T-cell (primary cell): ENCODE measurements around the gene EZH2. TPM values are rescaled to one million over a fixed set of nuclear protein-coding genes. Genes with fewer than 3 reads are reported as not detected.

Experiments used
- ATAC-seq, 4 experiments: fragments of 200-7000 bp in 3 of 4; fragments of 150-1000 bp in 1 of 4; cut with Tn5 transposase; replicated peaks in 1 of 4; 1 replicate in 3 of 4; 2 replicates in 1 of 4; pipeline ENCODE4 v1.10.0; 2021; ENCODE audit warnings: moderate library complexity in 3 of 4, mild to moderate bottlenecking in 2 of 4, moderate number of reproducible peaks in 1 of 4
- CTCF ChIA-PET, 2 donors: fragments of 300-600 bp; sonication (Branson Sonifier 250); formaldehyde crosslinking; loops; one replicate each; lab custom pipeline; 2022; ENCODE audit warnings: antibody characterized with exemption in 2 of 2; lab: Charles Lee
- POLR2A ChIA-PET, 2 donors: fragments of 300-600 bp; sonication (Branson Sonifier 250); formaldehyde crosslinking; loops; one replicate each; lab custom pipeline; 2022; ENCODE audit warnings: antibody characterized with exemption in 2 of 2; lab: Charles Lee
- DNase-seq, 35 experiments: peaks; one replicate each; pipeline versions ENCODE4 v3.0.0 to v3.0.0-alpha.2; 2013 to 2023
- H3K27ac ChIP-seq: one replicate; pipeline ENCODE4 v1.5.1; 2013; ENCODE audit warnings: low read length
- H3K27me3 ChIP-seq, 2 experiments: replicated peaks in 1 of 2; 1 replicate in 1 of 2; 2 replicates in 1 of 2; pipeline versions ENCODE4 v1.6.1 to v1.7.0; 2013; ENCODE audit warnings: low read length in 1 of 2, mixed read lengths in 1 of 2; ENCODE audit not compliant: control insufficient read depth in 2 of 2, insufficient read depth in 2 of 2; ENCODE audit errors: extremely low read depth in 1 of 2
- H3K36me3 ChIP-seq, 2 donors: 1 replicate in 1 of 2; 2 replicates in 1 of 2; pipeline versions ENCODE4 v1.6.1 to v1.7.0; 2013; ENCODE audit warnings: low read length in 1 of 2; ENCODE audit not compliant: control insufficient read depth in 2 of 2, insufficient read depth in 1 of 2; ENCODE audit errors: extremely low read depth in 1 of 2
- H3K4me1 ChIP-seq, 2 experiments: 1 replicate in 1 of 2; 2 replicates in 1 of 2; pipeline versions ENCODE4 v1.6.1 to v1.7.0; 2013; ENCODE audit warnings: low read length in 2 of 2, mixed read lengths in 1 of 2; ENCODE audit not compliant: insufficient read depth in 2 of 2, control insufficient read depth in 1 of 2; ENCODE audit errors: extremely low read depth in 1 of 2
- H3K4me3 ChIP-seq, 2 donors: 1 replicate in 1 of 2; 2 replicates in 1 of 2; pipeline versions ENCODE4 v1.5.1 to v1.7.0; 2013; ENCODE audit warnings: mild to moderate bottlenecking in 2 of 2, low read length in 1 of 2, moderate library complexity in 1 of 2; ENCODE audit not compliant: control insufficient read depth in 1 of 2; ENCODE audit errors: extremely low read depth in 1 of 2
- H3K9me3 ChIP-seq: 2 replicates; pipeline ENCODE4 v1.7.0; 2013
- H3K27ac Mint-ChIP-seq, 2 donors: one replicate each; pipeline ENCODE4 v1.8.0; 2020 to 2021; ENCODE audit warnings: mild to moderate bottlenecking in 2 of 2, mixed read lengths in 2 of 2
- H3K27me3 Mint-ChIP-seq, 2 donors: one replicate each; pipeline ENCODE4 v1.8.0; 2021 to 2022; ENCODE audit warnings: mixed read lengths in 2 of 2
- H3K36me3 Mint-ChIP-seq: one replicate; pipeline ENCODE4 v1.8.0; 2021; ENCODE audit warnings: mixed read lengths
- H3K4me1 Mint-ChIP-seq, 3 donors: one replicate each; pipeline ENCODE4 v1.8.0; 2020 to 2022; ENCODE audit warnings: mixed read lengths in 3 of 3, mild to moderate bottlenecking in 1 of 3
- H3K4me3 Mint-ChIP-seq, 3 donors: one replicate each; pipeline ENCODE4 v1.8.0; 2020 to 2022; ENCODE audit warnings: mild to moderate bottlenecking in 3 of 3, mixed read lengths in 3 of 3, moderate library complexity in 3 of 3
- H3K9me3 Mint-ChIP-seq, 3 donors: one replicate each; pipeline ENCODE4 v1.8.0; 2020 to 2022; ENCODE audit warnings: mixed read lengths in 3 of 3
- WGBS: methylation state at CpG from one replicate; pipeline ENCODE4 v1.1.5; 2013; ENCODE audit warnings: missing lambda C conversion rate; ENCODE audit not compliant: insufficient coverage; 5-methylcytosine and 5-hydroxymethylcytosine counted together
- total RNA-seq, 35 experiments: library from RNA in 6 of 35; stranded (reverse) in 6 of 35; fragments of 120-200 nt in 1 of 35; gene quantifications; one replicate each; pipeline versions ENCODE4 v1.2.1 to v1.2.4 and lab custom pipeline; 2013 to 2026

The EZH2 gene
- total RNA-seq, 5 donors from 2014 or later (not counting 1 experiment from before 2014, with no cell fraction given), result 8.1 to 24.0 (median 11.2) TPM

DNA sequence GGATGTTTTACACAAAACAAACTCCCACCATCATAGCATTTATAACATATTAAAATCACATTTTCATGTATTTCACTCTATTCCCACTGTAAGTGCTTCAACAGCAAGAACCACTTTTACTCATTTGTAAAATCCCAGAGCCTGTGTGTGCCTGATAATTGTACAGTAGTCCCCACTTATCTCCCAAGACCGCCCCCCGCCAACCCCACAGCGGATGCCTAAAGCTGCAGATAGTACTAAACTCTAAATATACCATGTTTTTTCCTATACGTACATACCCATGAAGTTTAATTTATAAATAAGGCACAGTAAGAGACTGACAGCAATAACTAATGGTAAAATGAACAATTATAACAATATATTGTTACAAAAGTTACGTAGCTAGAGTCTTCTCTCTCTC is 33.5 kb downstream of the EZH2 start:
- Mint-ChIP-seq H3K9me3 (no peaks in the 10 kb centered on the region), H3K27ac (no peak overlapping the region), H3K27me3 (no peaks in the 10 kb centered on the region), H3K4me1 (peaks cover 23 to 39% (median 36%) of the 10 kb centered on the region in 3 donors), H3K36me3 (no peaks in the 10 kb centered on the region), H3K4me3 (no peak overlapping the region)
- Histone ChIP-seq H3K36me3 (no peaks in the 10 kb centered on the region), H3K4me3 (no peak overlapping the region), H3K27ac (no peak overlapping the region), H3K4me1 (peaks cover 10 to 23% of the 10 kb centered on the region in 2 experiments), H3K9me3 (no peaks in the 10 kb centered on the region), H3K27me3 (no peaks in the 10 kb centered on the region)
- ChIA-PET POLR2A (no interaction called here), CTCF (interaction anchor here in 1 of 2 donors (0.6 to 1.4 kb wide), 3 partner anchors 9 to 401 kb away, joined by 3 to 6 read pairs (median 5); no protein-coding TSS in a partner anchor)
- ATAC-seq (no peak), DNase-seq (no peak)
- WGBS, result no CpG with 5 or more reads among the region's 5 CpGs

- H3K4me3 Mint-ChIP-seq, result no peak overlapping the region
- no peak for DNase-seq
- H3K27me3 ChIP-seq, result no peaks in the 10 kb centered on the region
- ATAC-seq, result no peak
- WGBS, result 93% methylated on average over 3 of the region's 7 CpGs
- no peaks in the 10 kb centered on the region for H3K27me3 Mint-ChIP-seq
- peaks cover 10 to 25% of the 10 kb centered on the region in 2 experiments for H3K4me1 ChIP-seq
- H3K27ac Mint-ChIP-seq, result no peak overlapping the region
- H3K9me3 ChIP-seq, result no peaks in the 10 kb centered on the region
- peaks cover 30 to 44% (median 38%) of the 10 kb centered on the region in 3 donors for H3K4me1 Mint-ChIP-seq
- ChIA-PET CTCF (interaction anchor here in 1 of 2 donors (0.6 kb wide), 1 partner anchor 107 kb away, joined by 4 read pairs; no protein-coding TSS in a partner anchor), POLR2A (no interaction called here)
- no peaks in the 10 kb centered on the region for H3K9me3 Mint-ChIP-seq
- no peaks in the 10 kb centered on the region for H3K36me3 Mint-ChIP-seq
- no peak overlapping the region for H3K4me3 ChIP-seq
- H3K36me3 ChIP-seq, result no peaks in the 10 kb centered on the region
- no peak overlapping the region for H3K27ac ChIP-seq
These were observed 34.5 kb downstream of the EZH2 start for GRCh38 chr7:148849393-148850098.

- ATAC-seq (no peak), DNase-seq (no peak)
- H3K27ac Mint-ChIP-seq, result no peak overlapping the region
- Histone ChIP-seq H3K27ac (no peak overlapping the region), H3K27me3 (no peaks in the 10 kb centered on the region), H3K4me3 (no peak overlapping the region), H3K4me1 (peaks cover 10 to 25% of the 10 kb centered on the region in 2 experiments), H3K9me3 (no peaks in the 10 kb centered on the region), H3K36me3 (no peaks in the 10 kb centered on the region)
- ChIA-PET CTCF (no interaction called here), POLR2A (no interaction called here)
- WGBS, result 100% methylated on average over 3 of the region's 9 CpGs
- no peak overlapping the region for H3K4me3 Mint-ChIP-seq
- no peaks in the 10 kb centered on the region for H3K27me3 Mint-ChIP-seq
- no peaks in the 10 kb centered on the region for H3K36me3 Mint-ChIP-seq
- no peaks in the 10 kb centered on the region for H3K9me3 Mint-ChIP-seq
- peaks cover 31 to 45% (median 38%) of the 10 kb centered on the region in 3 donors for H3K4me1 Mint-ChIP-seq
These were observed 36.0 kb downstream of the EZH2 start for GRCh38 chr7:148847815-148848734.

GRCh38 chr7:148838905-148839304 is 45.2 kb downstream of the EZH2 start:
- ATAC-seq (peak in 3 of 4 experiments; percentile 38 to 53 (median 50)), DNase-seq (peak in 9 of 35 experiments; percentile 1 to 42 (median 7))
- CTCF ChIA-PET, result interaction anchor here in 1 of 2 donors (0.6 kb wide), 1 partner anchor 48 kb away, joined by 5 read pairs; no protein-coding TSS in a partner anchor
- no peaks in the 10 kb centered on the region for H3K9me3 ChIP-seq
- 50% methylated on average over 1 of the region's 2 CpGs for WGBS
- H3K36me3 ChIP-seq, result peaks cover 0 to 3% of the 10 kb centered on the region in 2 donors
- Mint-ChIP-seq H3K4me3 (no peak overlapping the region), H3K9me3 (no peaks in the 10 kb centered on the region), H3K27ac (peak overlapping the region; percentile 76 to 81), H3K36me3 (peaks cover 18% of the 10 kb centered on the region), H3K4me1 (peaks cover 20 to 42% (median 27%) of the 10 kb centered on the region in 3 donors), H3K27me3 (no peaks in the 10 kb centered on the region)
- H3K27ac ChIP-seq, result no peak overlapping the region
- H3K27me3 ChIP-seq, result no peaks in the 10 kb centered on the region
- H3K4me1 ChIP-seq, result peaks cover 7 to 9% of the 10 kb centered on the region in 2 experiments
- POLR2A ChIA-PET, result no interaction called here
- H3K4me3 ChIP-seq, result no peak overlapping the region

DNA sequence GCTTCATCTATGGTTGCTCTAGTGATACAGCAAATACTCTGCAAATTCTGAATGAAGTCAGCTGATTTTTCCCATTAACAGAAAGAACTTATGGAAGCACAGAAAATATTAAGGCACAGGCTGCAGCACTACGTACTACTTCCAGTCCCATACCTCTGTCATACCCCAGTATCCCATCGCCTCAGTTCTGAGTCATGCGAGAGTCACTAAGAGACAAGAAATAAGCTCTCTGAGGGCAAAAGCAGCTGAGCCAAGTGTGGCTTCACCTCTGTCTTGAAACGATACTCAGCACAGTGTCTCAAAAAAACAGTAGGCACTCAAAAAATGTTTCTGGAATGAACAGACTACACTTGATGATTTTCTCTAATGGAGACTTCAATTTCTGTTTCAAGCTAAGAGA is 48.2 kb downstream of the EZH2 start:
- Mint-ChIP-seq H3K4me1 (peaks cover 20 to 34% (median 22%) of the 10 kb centered on the region in 3 donors), H3K36me3 (peaks cover 18% of the 10 kb centered on the region), H3K27me3 (no peaks in the 10 kb centered on the region), H3K9me3 (no peaks in the 10 kb centered on the region), H3K27ac (no peak overlapping the region), H3K4me3 (no peak overlapping the region)
- H3K4me1 ChIP-seq, result peaks cover 4 to 9% of the 10 kb centered on the region in 2 experiments
- ChIA-PET CTCF (interaction anchor here in 1 of 2 donors (0.7 kb wide), 1 partner anchor 336 kb away, joined by 3 read pairs; no protein-coding TSS in a partner anchor), POLR2A (no interaction called here)
- WGBS, result 95% methylated on average over 2 of the region's 4 CpGs
- H3K27me3 ChIP-seq, result no peaks in the 10 kb centered on the region
- peaks cover 0 to 3% of the 10 kb centered on the region in 2 donors for H3K36me3 ChIP-seq
- DNase-seq (no peak), ATAC-seq (no peak)
- H3K9me3 ChIP-seq, result no peaks in the 10 kb centered on the region
- H3K4me3 ChIP-seq, result no peak overlapping the region
- no peak overlapping the region for H3K27ac ChIP-seq

GRCh38 chr7:148834605-148835004 is 49.5 kb downstream of the EZH2 start:
- no peak for ATAC-seq
- Histone ChIP-seq H3K27me3 (no peaks in the 10 kb centered on the region), H3K4me3 (no peak overlapping the region), H3K36me3 (peaks cover 0 to 3% of the 10 kb centered on the region in 2 donors), H3K4me1 (peaks cover 4 to 8% of the 10 kb centered on the region in 2 experiments), H3K27ac (no peak overlapping the region), H3K9me3 (no peaks in the 10 kb centered on the region)
- ChIA-PET CTCF (no interaction called here), POLR2A (no interaction called here)
- Mint-ChIP-seq H3K4me3 (no peak overlapping the region), H3K27ac (no peak overlapping the region), H3K27me3 (no peaks in the 10 kb centered on the region), H3K4me1 (peaks cover 14 to 23% (median 20%) of the 10 kb centered on the region in 3 donors), H3K9me3 (no peaks in the 10 kb centered on the region), H3K36me3 (peaks cover 18% of the 10 kb centered on the region)
- no peak for DNase-seq
- WGBS, result 86% methylated on average over 1 of the region's 2 CpGs
